Measurements from ENCODE around the gene RBM47. TPM values are rescaled to one million over a fixed set of nuclear protein-coding genes. Genes with fewer than 3 reads are reported as not detected.
A peak's percentile ranks its signal among the peaks of the same experiment; 100 is the strongest.

RBM47 gene
- total and polyA plus RNA-seq, 10 of the 15 experiments (the other 5 are each of a cell fraction or from before 2014, with no cell fraction given) = 7.9 to 45.0 (median 28.7) TPM

GRCh38 chr4:40577588-40578253 is 51.9 kb downstream of the RBM47 start (continued):
- no peak for TF ChIP-seq KLF5 (IDR thresholded peaks at IDR 0.05; ENCODE audit: partially characterized antibody)
- TF ChIP-seq, protein P1, sequence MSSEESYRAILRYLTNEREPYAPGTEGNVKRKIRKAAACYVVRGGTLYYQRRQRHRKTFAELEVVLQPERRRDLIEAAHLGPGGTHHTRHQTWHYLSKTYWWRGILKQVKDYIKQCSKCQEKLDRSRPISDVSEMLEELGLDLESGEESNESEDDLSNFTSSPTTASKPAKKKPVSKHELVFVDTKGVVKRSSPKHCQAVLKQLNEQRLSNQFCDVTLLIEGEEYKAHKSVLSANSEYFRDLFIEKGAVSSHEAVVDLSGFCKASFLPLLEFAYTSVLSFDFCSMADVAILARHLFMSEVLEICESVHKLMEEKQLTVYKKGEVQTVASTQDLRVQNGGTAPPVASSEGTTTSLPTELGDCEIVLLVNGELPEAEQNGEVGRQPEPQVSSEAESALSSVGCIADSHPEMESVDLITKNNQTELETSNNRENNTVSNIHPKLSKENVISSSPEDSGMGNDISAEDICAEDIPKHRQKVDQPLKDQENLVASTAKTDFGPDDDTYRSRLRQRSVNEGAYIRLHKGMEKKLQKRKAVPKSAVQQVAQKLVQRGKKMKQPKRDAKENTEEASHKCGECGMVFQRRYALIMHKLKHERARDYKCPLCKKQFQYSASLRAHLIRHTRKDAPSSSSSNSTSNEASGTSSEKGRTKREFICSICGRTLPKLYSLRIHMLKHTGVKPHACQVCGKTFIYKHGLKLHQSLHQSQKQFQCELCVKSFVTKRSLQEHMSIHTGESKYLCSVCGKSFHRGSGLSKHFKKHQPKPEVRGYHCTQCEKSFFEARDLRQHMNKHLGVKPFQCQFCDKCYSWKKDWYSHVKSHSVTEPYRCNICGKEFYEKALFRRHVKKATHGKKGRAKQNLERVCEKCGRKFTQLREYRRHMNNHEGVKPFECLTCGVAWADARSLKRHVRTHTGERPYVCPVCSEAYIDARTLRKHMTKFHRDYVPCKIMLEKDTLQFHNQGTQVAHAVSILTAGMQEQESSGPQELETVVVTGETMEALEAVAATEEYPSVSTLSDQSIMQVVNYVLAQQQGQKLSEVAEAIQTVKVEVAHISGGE (CRISPR knock-in tag; IDR thresholded peaks at IDR 0.05) = 0 out of 2 replicates have a peak, but pooled peaks have one; percentile 9
- no peak for TF ChIP-seq ATF2 (IDR thresholded peaks at IDR 0.05; ENCODE audit: low read length)
- TF ChIP-seq, protein P2, sequence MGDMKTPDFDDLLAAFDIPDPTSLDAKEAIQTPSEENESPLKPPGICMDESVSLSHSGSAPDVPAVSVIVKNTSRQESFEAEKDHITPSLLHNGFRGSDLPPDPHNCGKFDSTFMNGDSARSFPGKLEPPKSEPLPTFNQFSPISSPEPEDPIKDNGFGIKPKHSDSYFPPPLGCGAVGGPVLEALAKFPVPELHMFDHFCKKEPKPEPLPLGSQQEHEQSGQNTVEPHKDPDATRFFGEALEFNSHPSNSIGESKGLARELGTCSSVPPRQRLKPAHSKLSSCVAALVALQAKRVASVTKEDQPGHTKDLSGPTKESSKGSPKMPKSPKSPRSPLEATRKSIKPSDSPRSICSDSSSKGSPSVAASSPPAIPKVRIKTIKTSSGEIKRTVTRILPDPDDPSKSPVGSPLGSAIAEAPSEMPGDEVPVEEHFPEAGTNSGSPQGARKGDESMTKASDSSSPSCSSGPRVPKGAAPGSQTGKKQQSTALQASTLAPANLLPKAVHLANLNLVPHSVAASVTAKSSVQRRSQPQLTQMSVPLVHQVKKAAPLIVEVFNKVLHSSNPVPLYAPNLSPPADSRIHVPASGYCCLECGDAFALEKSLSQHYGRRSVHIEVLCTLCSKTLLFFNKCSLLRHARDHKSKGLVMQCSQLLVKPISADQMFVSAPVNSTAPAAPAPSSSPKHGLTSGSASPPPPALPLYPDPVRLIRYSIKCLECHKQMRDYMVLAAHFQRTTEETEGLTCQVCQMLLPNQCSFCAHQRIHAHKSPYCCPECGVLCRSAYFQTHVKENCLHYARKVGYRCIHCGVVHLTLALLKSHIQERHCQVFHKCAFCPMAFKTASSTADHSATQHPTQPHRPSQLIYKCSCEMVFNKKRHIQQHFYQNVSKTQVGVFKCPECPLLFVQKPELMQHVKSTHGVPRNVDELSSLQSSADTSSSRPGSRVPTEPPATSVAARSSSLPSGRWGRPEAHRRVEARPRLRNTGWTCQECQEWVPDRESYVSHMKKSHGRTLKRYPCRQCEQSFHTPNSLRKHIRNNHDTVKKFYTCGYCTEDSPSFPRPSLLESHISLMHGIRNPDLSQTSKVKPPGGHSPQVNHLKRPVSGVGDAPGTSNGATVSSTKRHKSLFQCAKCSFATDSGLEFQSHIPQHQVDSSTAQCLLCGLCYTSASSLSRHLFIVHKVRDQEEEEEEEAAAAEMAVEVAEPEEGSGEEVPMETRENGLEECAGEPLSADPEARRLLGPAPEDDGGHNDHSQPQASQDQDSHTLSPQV (IDR thresholded peaks at IDR 0.05) = peak; percentile 99
- TF ChIP-seq CHD4 (IDR thresholded peaks at IDR 0.05) = no peak
- TF ChIP-seq, protein P3, sequence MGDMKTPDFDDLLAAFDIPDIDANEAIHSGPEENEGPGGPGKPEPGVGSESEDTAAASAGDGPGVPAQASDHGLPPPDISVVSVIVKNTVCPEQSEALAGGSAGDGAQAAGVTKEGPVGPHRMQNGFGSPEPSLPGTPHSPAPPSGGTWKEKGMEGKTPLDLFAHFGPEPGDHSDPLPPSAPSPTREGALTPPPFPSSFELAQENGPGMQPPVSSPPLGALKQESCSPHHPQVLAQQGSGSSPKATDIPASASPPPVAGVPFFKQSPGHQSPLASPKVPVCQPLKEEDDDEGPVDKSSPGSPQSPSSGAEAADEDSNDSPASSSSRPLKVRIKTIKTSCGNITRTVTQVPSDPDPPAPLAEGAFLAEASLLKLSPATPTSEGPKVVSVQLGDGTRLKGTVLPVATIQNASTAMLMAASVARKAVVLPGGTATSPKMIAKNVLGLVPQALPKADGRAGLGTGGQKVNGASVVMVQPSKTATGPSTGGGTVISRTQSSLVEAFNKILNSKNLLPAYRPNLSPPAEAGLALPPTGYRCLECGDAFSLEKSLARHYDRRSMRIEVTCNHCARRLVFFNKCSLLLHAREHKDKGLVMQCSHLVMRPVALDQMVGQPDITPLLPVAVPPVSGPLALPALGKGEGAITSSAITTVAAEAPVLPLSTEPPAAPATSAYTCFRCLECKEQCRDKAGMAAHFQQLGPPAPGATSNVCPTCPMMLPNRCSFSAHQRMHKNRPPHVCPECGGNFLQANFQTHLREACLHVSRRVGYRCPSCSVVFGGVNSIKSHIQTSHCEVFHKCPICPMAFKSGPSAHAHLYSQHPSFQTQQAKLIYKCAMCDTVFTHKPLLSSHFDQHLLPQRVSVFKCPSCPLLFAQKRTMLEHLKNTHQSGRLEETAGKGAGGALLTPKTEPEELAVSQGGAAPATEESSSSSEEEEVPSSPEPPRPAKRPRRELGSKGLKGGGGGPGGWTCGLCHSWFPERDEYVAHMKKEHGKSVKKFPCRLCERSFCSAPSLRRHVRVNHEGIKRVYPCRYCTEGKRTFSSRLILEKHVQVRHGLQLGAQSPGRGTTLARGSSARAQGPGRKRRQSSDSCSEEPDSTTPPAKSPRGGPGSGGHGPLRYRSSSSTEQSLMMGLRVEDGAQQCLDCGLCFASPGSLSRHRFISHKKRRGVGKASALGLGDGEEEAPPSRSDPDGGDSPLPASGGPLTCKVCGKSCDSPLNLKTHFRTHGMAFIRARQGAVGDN (IDR thresholded peaks at IDR 0.05) = peak; percentile 99
- TF ChIP-seq ELK1 (IDR thresholded peaks at IDR 0.05; ENCODE audit: low read depth, low read length) = no peak
- no peak for TF ChIP-seq PAX5 (IDR thresholded peaks at IDR 0.05; ENCODE audit: borderline replicate concordance, low read depth, low read length)

Measured in GM12878 (cell line).